ENCODE results near the gene TEAD1. TPM values are rescaled to one million over a fixed set of nuclear protein-coding genes. Genes with fewer than 3 reads are reported as not detected.

TEAD1 gene
- total and polyA plus RNA-seq, 9 of the 15 experiments (the other 6 are each of a cell fraction or from before 2014, with no cell fraction given) = 1.7 to 17.7 (median 10.8) TPM

- TF ChIP-seq TFE3 (CRISPR knock-in tag; IDR thresholded peaks at IDR 0.05) = no peak
- peak; percentile 37 for TF ChIP-seq HMGN3 (IDR thresholded peaks at IDR 0.05; ENCODE audit: borderline replicate concordance, extremely low read depth, insufficient read length, low read depth, low read length)
- no peak for TF ChIP-seq KLF10 (CRISPR knock-in tag; IDR thresholded peaks at IDR 0.05)
- no peak for TF ChIP-seq SMAD3 (CRISPR knock-in tag; conservative IDR thresholded peaks at IDR 0.05)
- TF ChIP-seq ZNF395 (CRISPR knock-in tag; IDR thresholded peaks at IDR 0.05) = no peak
- no peak for TF ChIP-seq HMG20B (CRISPR knock-in tag; IDR thresholded peaks at IDR 0.05)
- TF ChIP-seq NR0B1 (IDR thresholded peaks at IDR 0.05; ENCODE audit: partially characterized antibody) = no peak
- no peak for TF ChIP-seq MXI1 (IDR thresholded peaks at IDR 0.05; ENCODE audit: low read depth, low read length)
- TF ChIP-seq REST (IDR thresholded peaks at IDR 0.05; ENCODE audit: borderline replicate concordance) = no peak
- no peak for TF ChIP-seq REST (CRISPR knock-in tag; IDR thresholded peaks at IDR 0.05; ENCODE audit: low read depth)
Measured at GRCh38 chr11:12746593-12747097, 72.4 kb downstream of the TEAD1 start (continued).
